GM21447 (cell line): ENCODE measurements around the gene RAB31.
"Not testable (repeated sequence)": the region's sequence is repeated elsewhere in the genome, so short reads cannot be mapped to it uniquely, and the experiment has no call there.

Source experiments
- ATAC-seq: cut with Tn5 transposase; IDR thresholded peaks from one replicate; pipeline ENCODE4 v1.9.1; 2021; ENCODE audit not compliant: unreplicated experiment

The RAB31 gene, protein sequence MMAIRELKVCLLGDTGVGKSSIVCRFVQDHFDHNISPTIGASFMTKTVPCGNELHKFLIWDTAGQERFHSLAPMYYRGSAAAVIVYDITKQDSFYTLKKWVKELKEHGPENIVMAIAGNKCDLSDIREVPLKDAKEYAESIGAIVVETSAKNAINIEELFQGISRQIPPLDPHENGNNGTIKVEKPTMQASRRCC

DNA sequence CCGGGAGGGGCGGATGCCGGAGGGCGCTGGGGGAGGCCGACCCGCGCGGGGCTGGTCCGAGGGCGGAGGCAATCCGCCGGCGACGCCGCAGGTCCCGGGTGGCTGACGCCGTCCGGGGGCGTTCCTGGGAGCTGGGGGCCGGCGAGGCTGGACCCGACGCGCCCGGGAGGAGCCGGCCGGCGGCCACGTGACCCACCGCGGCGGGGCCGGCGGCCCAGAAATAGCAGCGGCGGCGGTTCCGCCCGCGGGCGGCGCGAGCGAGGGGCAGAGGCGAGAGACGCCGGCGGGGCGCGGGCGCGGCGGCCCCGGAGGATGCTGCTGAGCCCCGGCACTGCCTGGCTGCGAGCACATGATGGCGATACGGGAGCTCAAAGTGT is at the start of gene RAB31:
Gene RAB31, plus strand, starts transcription at position 245 of the 377 bp plus-strand sequence. Its CDS starts 105 bp downstream, at position 350.
- no peak for ATAC-seq

GRCh38 chr18:9659499-9660375 is 48.4 kb upstream of the RAB31 start:
- no peak for ATAC-seq

DNA sequence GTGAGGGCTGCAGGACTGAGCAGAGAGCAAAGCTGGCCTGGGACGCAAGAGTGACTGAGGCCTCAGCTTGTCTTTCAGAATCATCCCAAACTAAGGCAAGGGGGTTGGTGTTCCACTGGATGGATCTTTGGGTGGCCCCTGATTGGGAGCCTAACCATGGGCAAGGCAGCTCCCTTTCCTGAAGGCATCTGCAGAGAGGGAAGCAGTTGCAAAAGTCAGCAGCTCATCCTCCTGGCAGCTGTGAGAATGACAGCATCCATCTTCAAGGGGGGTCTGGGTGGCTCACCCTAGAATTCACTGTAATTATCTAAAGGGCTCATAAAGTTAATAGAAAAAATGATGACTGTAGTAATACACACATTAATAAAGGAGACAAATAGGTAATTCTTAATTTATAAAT is 46.5 kb upstream of the RAB31 start:
- ATAC-seq, result no peak

DNA sequence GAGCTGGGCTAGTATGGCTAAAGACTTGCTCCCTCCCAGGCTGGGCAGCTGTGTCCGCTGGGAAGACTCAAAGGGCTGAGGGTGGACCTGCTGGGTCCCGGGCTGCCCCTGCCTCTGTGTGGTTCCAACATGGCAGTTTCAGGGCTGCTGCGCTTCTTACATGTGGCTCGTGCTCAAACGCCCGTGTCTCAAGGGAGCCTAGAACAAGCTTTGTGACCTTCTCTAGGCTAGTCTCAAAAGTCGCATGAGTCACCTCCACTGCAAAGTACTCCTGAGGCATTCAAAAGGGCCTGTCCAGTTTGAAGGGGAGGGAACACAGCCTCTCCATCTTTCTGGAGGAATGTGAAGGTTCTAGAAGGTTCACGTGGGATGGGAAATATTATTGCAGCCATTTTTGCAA is 44.7 kb upstream of the RAB31 start:
- no peak for ATAC-seq

- ATAC-seq, result no peak
Observed at GRCh38 chr18:9665314-9665713, 42.8 kb upstream of the RAB31 start.

- ATAC-seq, result no peak
Observed at GRCh38 chr18:9666548-9666947, 41.6 kb upstream of the RAB31 start.

DNA sequence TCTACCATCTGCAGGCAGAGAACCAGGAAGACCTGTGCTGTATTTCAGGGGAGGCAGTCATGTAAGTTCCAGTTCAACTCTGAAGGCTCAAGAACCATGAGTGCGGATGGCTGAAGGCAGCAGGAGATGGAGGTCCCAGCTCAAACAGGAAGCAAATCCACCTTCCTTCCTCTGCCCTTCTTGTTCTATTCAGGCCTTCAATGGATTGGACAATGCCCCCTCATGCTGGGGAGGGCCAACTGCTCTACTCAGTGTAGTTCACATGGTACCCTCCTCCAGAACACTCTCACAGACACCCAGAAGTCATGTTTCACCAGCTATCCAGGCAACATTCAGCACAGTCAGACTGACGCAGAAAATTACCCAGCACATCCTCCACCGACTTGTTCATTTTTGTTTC is 39.1 kb upstream of the RAB31 start:
- ATAC-seq, result no peak

GRCh38 chr18:9671214-9671613 is 36.9 kb upstream of the RAB31 start:
- ATAC-seq, result no peak

- peak; percentile 98 for ATAC-seq
Observed at GRCh38 chr18:9673296-9674251, 34.5 kb upstream of the RAB31 start.

DNA sequence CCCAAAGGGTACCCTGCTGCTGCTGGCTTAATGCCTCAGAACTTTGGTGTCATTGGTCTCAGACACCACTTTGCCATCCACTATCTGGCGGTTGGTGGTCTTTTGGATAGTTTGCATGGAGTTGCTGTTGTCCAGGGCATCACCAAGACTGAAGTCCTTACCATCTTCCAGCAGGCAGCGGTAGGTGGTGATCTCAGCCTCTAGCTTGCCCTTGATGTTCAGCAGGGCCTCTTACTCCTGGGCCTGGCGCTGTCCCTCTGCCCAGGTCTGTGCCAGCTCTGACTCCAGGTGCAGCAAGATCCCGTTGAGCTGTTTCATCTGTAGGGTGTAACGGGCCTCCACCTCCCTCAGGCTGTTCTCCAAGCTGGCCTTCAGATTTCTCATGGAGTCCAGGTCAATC is 29.9 kb upstream of the RAB31 start:
- ATAC-seq, result not testable (repeated sequence)

DNA sequence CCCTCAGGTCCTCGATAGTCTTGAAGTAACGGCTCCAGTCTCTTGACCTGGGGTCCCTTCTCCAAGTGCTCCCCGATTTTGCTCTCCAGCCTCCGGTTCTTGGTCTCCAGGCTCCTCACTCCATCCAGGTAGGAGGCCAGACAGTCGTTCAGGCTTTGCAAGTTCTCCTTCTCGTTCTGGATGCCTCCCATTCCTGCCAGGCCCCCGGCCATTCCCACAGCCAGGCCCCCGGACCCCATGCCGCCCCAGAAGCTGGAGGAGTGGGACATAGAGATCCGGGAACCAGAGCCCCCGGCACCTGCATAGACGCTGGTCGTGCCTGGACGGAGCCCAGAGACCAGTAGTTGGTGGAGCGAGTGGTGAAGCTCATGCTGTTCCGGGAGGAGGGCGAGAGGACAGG is 29.0 kb upstream of the RAB31 start:
- ATAC-seq, result no peak

- ATAC-seq, result no peak
Observed at GRCh38 chr18:9681217-9681616, 26.9 kb upstream of the RAB31 start.

DNA sequence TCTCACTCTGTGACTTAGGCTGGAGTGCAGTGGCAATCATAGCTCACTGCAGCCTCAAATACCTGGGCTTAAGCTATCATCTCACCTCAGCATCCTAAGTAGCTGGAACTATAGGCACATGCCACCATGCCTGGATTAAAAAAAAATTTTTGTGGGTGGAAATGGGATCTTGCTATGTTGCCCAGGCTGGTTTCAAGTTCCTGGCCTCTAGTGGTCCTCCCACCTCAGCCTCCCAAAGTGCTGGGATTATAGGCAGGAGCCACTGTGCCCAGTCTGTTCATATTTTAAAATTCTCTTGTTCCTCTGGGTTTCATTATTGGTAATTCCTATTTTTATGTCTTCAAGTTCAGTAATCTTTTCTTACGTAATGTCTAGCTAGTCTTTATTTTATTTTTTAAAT is 25.5 kb upstream of the RAB31 start:
- no peak for ATAC-seq

- ATAC-seq, result no peak
Observed at GRCh38 chr18:9683418-9684396, 24.4 kb upstream of the RAB31 start.

- ATAC-seq, result no peak
Observed at GRCh38 chr18:9684881-9685614, 23.1 kb upstream of the RAB31 start.

DNA sequence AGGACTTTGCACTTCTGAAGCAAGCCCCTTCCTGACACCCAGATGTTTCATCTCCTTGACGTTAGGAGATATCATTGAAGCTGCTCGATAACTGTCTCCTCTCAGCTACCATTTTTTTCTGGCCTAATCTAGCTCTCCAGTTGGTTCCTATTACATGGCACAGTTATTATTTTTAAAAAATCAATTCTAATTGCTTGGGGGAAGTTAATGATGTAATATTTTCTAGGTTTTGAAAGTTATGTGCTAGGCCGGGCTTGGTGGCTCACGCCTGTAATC is 22.5 kb upstream of the RAB31 start:
- ATAC-seq, result no peak

DNA sequence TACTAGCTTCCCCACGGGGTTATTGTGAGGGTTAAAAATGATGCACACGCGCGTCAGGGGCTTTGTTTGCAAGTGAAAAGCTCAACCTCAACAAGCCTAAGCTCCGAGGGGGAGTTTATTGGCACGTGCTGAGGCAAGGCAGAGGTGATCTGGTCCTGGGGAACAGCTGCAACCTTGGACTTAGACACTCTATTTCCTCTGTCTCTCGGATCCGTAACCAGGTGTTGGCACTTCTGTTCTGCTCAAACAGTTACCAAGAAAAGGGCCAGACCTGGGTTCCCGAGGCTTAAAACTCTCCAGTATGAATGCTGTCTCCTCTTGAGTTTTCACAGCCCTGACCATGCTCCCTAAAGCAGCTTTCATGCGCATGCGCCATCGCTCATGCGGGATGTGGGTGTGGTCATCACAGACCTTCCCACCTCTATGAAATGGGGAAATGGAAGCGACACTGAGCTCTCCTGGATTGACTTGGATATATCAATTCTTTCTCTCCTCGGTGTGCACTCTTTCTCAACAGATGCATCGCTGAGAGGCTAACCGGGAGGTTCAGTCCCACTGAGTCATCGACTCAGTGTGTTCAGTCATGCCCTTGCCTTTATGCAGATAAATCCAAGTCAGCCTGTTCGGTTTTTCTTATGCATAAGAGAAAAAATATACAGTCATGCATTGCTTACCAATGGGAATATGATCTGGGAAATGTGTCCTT is 19.9 kb upstream of the RAB31 start:
- no peak for ATAC-seq

DNA sequence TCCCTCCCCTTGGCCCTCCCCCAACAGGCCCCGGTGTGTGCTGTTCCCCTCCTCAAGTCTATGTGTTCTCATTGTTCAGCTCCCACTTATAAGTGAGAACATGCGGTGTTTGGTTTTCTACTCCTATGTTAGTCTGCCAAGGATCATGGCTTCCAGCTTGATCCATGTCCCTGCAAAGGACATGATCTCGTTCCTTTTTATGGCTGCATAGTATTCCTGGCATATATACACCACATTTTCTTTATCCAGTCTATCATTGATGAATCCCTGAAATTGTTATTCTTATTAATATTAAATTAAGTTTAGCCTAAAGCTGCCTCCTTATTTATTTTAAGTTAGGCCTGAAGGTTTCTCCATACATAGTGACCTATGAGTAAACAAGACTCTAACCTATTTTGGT is 18.8 kb upstream of the RAB31 start:
- no peak for ATAC-seq
